Stimulated activated effector memory CD8-positive, alpha-beta T cell treated with anti-CD3 and anti-CD28 coated beads, Interleukin-12 subunit alpha, Interleukin-12 subunit beta, amount 100 ng/mL, for 72 hours (primary cell): ENCODE results near the gene TFE3.

Experiments used
- ATAC-seq: fragments of 150-1000 bp; cut with Tn5 transposase; 2 replicates; pipeline ENCODE4 v1.10.0; 2021
- DNase-seq, 2 donors: peaks; one replicate each; pipeline ENCODE4 v3.0.0; 2021 to 2022; ENCODE audit warnings: low spot score in 2 of 2
- H3K27ac Mint-ChIP-seq: one replicate; pipeline ENCODE4 v1.8.0; 2022; ENCODE audit warnings: mild to moderate bottlenecking, mixed read lengths
- H3K36me3 Mint-ChIP-seq: one replicate; pipeline ENCODE4 v1.8.0; 2022; ENCODE audit warnings: mild to moderate bottlenecking, mixed read lengths
- H3K4me1 Mint-ChIP-seq: one replicate; pipeline ENCODE4 v1.8.0; 2022; ENCODE audit warnings: mixed read lengths
- H3K4me3 Mint-ChIP-seq: one replicate; pipeline ENCODE4 v1.8.0; 2022; ENCODE audit warnings: mild to moderate bottlenecking, mixed read lengths
- H3K9me3 Mint-ChIP-seq: one replicate; pipeline ENCODE4 v1.8.0; 2022; ENCODE audit warnings: mixed read lengths

Gene TFE3

GRCh38 chrX:49066278-49066677, 23.1 kb upstream of the TFE3 start:
- peaks cover 5% of the 10 kb centered on the region for H3K4me1 Mint-ChIP-seq
- no peaks in the 10 kb centered on the region for H3K9me3 Mint-ChIP-seq
- no peak for ATAC-seq

GRCh38 chrX:49064735-49065134, 21.6 kb upstream of the TFE3 start:
- H3K9me3 Mint-ChIP-seq = no peaks in the 10 kb centered on the region
- H3K4me3 Mint-ChIP-seq = no peak overlapping the region
- no peak for DNase-seq
- H3K36me3 Mint-ChIP-seq = peaks cover 6% of the 10 kb centered on the region
- no peak overlapping the region for H3K27ac Mint-ChIP-seq
- peaks cover 5% of the 10 kb centered on the region for H3K4me1 Mint-ChIP-seq
- ATAC-seq = no peak

More at GRCh38 chrX:49066278-49066677, 23.1 kb upstream of the TFE3 start:
- DNase-seq = no peak
- peaks cover 12% of the 10 kb centered on the region for H3K36me3 Mint-ChIP-seq
- no peak overlapping the region for H3K4me3 Mint-ChIP-seq
- no peak overlapping the region for H3K27ac Mint-ChIP-seq

- H3K9me3 Mint-ChIP-seq = no peaks in the 10 kb centered on the region
- H3K36me3 Mint-ChIP-seq = peaks cover 6% of the 10 kb centered on the region
- no peak overlapping the region for H3K27ac Mint-ChIP-seq
- no peak for DNase-seq
- no peak overlapping the region for H3K4me3 Mint-ChIP-seq
- peaks cover 5% of the 10 kb centered on the region for H3K4me1 Mint-ChIP-seq
- no peak for ATAC-seq
Observed at GRCh38 chrX:49064303-49064702, 21.1 kb upstream of the TFE3 start.

- no peak for ATAC-seq
- Mint-ChIP-seq H3K4me1 (peaks cover 5% of the 10 kb centered on the region), H3K9me3 (no peaks in the 10 kb centered on the region), H3K27ac (no peak overlapping the region), H3K4me3 (no peak overlapping the region), H3K36me3 (peaks cover 6% of the 10 kb centered on the region)
- DNase-seq = no peak
Observed at GRCh38 chrX:49063715-49064114, 20.6 kb upstream of the TFE3 start.

GRCh38 chrX:49061916-49062315, 18.8 kb upstream of the TFE3 start:
- H3K4me1 Mint-ChIP-seq = no peaks in the 10 kb centered on the region

GRCh38 chrX:49061490-49061889, 18.3 kb upstream of the TFE3 start:
- ATAC-seq (no peak), DNase-seq (no peak)
- Mint-ChIP-seq H3K9me3 (no peaks in the 10 kb centered on the region), H3K36me3 (peaks cover 6% of the 10 kb centered on the region), H3K27ac (peak overlapping the region; percentile 65), H3K4me1 (no peaks in the 10 kb centered on the region), H3K4me3 (no peak overlapping the region)

More at GRCh38 chrX:49061916-49062315, 18.8 kb upstream of the TFE3 start:
- DNase-seq (no peak), ATAC-seq (no peak)
- H3K9me3 Mint-ChIP-seq = no peaks in the 10 kb centered on the region
- H3K4me3 Mint-ChIP-seq = no peak overlapping the region
- H3K36me3 Mint-ChIP-seq = peaks cover 6% of the 10 kb centered on the region
- H3K27ac Mint-ChIP-seq = peak overlapping the region; percentile 65

GRCh38 chrX:49060914-49061313, 17.8 kb upstream of the TFE3 start:
- H3K36me3 Mint-ChIP-seq = peaks cover 6% of the 10 kb centered on the region
- DNase-seq (no peak), ATAC-seq (no peak)
- no peak overlapping the region for H3K4me3 Mint-ChIP-seq
- no peaks in the 10 kb centered on the region for H3K9me3 Mint-ChIP-seq
- peak overlapping the region; percentile 65 for H3K27ac Mint-ChIP-seq
- no peaks in the 10 kb centered on the region for H3K4me1 Mint-ChIP-seq

- no peak for DNase-seq
- Mint-ChIP-seq H3K9me3 (no peaks in the 10 kb centered on the region), H3K4me3 (no peak overlapping the region), H3K4me1 (peaks cover 8% of the 10 kb centered on the region), H3K27ac (peak overlapping the region; percentile 58), H3K36me3 (peaks cover 6% of the 10 kb centered on the region)
- ATAC-seq = no peak
Observed at GRCh38 chrX:49059681-49060085, 16.5 kb upstream of the TFE3 start.

GRCh38 chrX:49059201-49059600, 16.0 kb upstream of the TFE3 start:
- no peaks in the 10 kb centered on the region for H3K9me3 Mint-ChIP-seq
- no peak for DNase-seq
- H3K4me1 Mint-ChIP-seq = peaks cover 13% of the 10 kb centered on the region
- no peak for ATAC-seq
- no peak overlapping the region for H3K4me3 Mint-ChIP-seq
- H3K27ac Mint-ChIP-seq = peak overlapping the region; percentile 58
- peaks cover 11% of the 10 kb centered on the region for H3K36me3 Mint-ChIP-seq

- Mint-ChIP-seq H3K27ac (peak within 1 kb of the TSS; percentile 58), H3K4me1 (peaks cover 17% of the 10 kb centered on the region), H3K36me3 (peaks cover 11% of the 10 kb centered on the region), H3K4me3 (no peak within 1 kb of the TSS), H3K9me3 (no peaks in the 10 kb centered on the region)
- no peak for ATAC-seq
- DNase-seq = no peak
Observed at GRCh38 chrX:49058794-49059193, 15.6 kb upstream of the TFE3 start, which contains the start of gene CCDC120. Gene CCDC120 (plus strand): TSS chrX:49058999. CDS start chrX:49062042, 3,043 bp downstream.

- ATAC-seq (no peak), DNase-seq (no peak)
- peaks cover 27% of the 10 kb centered on the region for H3K4me1 Mint-ChIP-seq
- H3K4me3 Mint-ChIP-seq = peak overlapping the region; percentile 72
- H3K27ac Mint-ChIP-seq = peak overlapping the region; percentile 92
- peaks cover 13% of the 10 kb centered on the region for H3K36me3 Mint-ChIP-seq
- no peaks in the 10 kb centered on the region for H3K9me3 Mint-ChIP-seq
Observed at GRCh38 chrX:49054073-49054762, 11.1 kb upstream of the TFE3 start.

- Mint-ChIP-seq H3K27ac (peak overlapping the region; percentile 92), H3K4me3 (peak overlapping the region; percentile 72), H3K9me3 (no peaks in the 10 kb centered on the region), H3K4me1 (peaks cover 27% of the 10 kb centered on the region), H3K36me3 (peaks cover 13% of the 10 kb centered on the region)
- DNase-seq (peak; percentile 29 to 75), ATAC-seq (peak; percentile 89)
Observed at GRCh38 chrX:49053223-49054072, 10.3 kb upstream of the TFE3 start.

- DNase-seq (no peak), ATAC-seq (no peak)
- Mint-ChIP-seq H3K9me3 (no peaks in the 10 kb centered on the region), H3K27ac (peak overlapping the region; percentile 93), H3K4me3 (peak overlapping the region; percentile 86), H3K4me1 (peaks cover 34% of the 10 kb centered on the region), H3K36me3 (peaks cover 18% of the 10 kb centered on the region)
Observed at GRCh38 chrX:49043987-49044281, 777 bp upstream of the TFE3 start.

- H3K36me3 Mint-ChIP-seq = peaks cover 30% of the 10 kb centered on the region
- DNase-seq (peak in 1 of 2 donors; percentile 4), ATAC-seq (peak; percentile 31)
- H3K4me1 Mint-ChIP-seq = peaks cover 39% of the 10 kb centered on the region
- H3K9me3 Mint-ChIP-seq = no peaks in the 10 kb centered on the region
- peak overlapping the region; percentile 86 for H3K4me3 Mint-ChIP-seq
- H3K27ac Mint-ChIP-seq = peak overlapping the region; percentile 93
Observed at GRCh38 chrX:49042581-49043219, 457 bp downstream of the TFE3 start.

- Mint-ChIP-seq H3K4me1 (peaks cover 39% of the 10 kb centered on the region), H3K36me3 (peaks cover 38% of the 10 kb centered on the region), H3K9me3 (no peaks in the 10 kb centered on the region), H3K4me3 (peak overlapping the region; percentile 86), H3K27ac (peak overlapping the region; percentile 93)
- DNase-seq = peak in 1 of 2 donors; percentile 51
- no peak for ATAC-seq
Observed at GRCh38 chrX:49041744-49042580, 1.2 kb downstream of the TFE3 start.
